T-helper 2 cell treated with Interferon-gamma antibody and Interleukin-4, amounts not matched to agents 5 μg/mL and 100 μg/mL, for 36 hours (primary cell): ENCODE measurements around the gene CALHM2.

Source experiments
- DNase-seq: peaks from one replicate; pipeline ENCODE4 v3.0.0; 2021; ENCODE audit warnings: low spot score
- H3K27ac Mint-ChIP-seq: one replicate; pipeline ENCODE4 v1.8.0; 2021; ENCODE audit warnings: mild to moderate bottlenecking, mixed read lengths
- H3K27me3 Mint-ChIP-seq: one replicate; pipeline ENCODE4 v1.8.0; 2021; ENCODE audit warnings: low read depth, mixed read lengths
- H3K36me3 Mint-ChIP-seq: one replicate; pipeline ENCODE4 v1.8.0; 2021; ENCODE audit warnings: low read depth, mixed read lengths
- H3K4me1 Mint-ChIP-seq: one replicate; pipeline ENCODE4 v1.8.0; 2021; ENCODE audit warnings: low read depth, mixed read lengths
- H3K4me3 Mint-ChIP-seq: one replicate; pipeline ENCODE4 v1.8.0; 2022; ENCODE audit warnings: mild to moderate bottlenecking, moderate library complexity, mixed read lengths
- H3K9me3 Mint-ChIP-seq: one replicate; pipeline ENCODE4 v1.8.0; 2021; ENCODE audit warnings: mixed read lengths

Gene CALHM2

DNA sequence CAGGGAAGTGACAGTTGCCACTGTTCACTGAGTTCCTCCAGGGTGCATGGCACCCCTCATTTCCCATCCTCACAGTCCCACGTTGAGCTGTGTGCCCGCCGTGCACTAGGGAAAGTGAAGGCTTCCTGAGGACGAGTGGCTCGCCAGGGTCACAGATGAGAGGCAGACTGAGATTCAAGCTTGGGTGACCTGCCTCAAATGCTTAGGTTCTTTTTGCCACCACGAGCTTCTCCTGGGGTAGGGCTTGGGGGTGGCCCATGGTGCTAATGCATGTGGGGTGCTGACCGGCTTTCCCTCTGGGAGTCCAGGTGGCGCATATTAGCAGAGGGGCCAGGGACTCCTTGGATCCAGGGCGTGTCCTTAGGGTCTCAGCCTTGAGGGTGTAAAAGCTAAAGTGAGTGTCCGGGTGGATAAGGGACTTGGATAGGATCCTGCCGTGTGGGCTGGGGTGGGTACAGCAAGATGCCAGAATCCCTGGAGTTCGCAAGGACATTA is 1.9 kb downstream of the CALHM2 start:
- Mint-ChIP-seq H3K4me1 (peaks cover 54% of the 10 kb centered on the region), H3K36me3 (peaks cover 55% of the 10 kb centered on the region), H3K27ac (peak overlapping the region; percentile 67), H3K4me3 (peak overlapping the region; percentile 94), H3K9me3 (no peaks in the 10 kb centered on the region), H3K27me3 (no peaks in the 10 kb centered on the region)
- DNase-seq = no peak

DNA sequence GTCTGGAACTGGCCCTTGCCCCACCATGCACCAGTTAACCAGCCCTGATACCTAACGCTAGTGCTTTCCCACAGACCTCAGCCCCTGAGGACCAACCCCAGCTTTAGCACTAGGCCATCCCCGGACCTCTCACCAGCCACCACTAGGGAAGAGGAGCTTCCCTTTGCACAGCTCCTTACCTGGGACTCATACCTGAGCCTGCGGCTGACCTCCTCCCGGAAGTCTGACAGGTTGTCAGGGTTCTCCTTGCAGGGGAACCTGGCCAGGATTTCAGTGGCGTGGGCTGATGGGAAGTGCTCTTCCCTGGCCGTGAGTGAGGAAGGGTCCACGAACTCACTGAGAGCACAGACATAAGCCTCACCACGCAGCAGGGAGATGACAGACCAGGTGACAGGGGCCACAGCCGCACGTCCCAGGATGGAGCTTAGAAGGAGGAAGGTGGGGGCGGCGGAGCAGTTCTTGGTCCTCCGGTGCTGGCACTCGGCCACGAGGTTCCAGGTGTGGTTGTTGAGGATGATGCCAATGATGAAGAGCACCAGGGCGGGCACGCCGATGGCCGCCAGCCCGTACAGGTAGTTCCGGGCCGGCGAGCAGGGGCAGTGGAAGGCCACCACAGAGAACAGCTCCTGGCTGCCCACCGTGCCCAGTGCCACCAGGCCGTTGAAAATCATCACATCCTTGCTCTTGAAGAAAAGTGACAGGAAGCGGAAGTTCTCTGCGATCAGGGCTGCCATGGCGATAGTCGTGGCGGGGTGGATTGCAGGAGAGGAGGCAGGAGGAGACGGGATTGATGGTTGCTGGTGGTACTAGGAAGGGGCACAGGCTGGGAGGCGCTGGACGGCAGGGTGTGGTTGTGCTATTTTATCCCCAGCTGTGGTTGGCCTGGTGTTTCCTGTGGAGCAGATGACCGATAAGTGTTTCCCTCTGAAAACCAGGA is 2.7 kb downstream of the CALHM2 start:
- Mint-ChIP-seq H3K4me1 (peaks cover 54% of the 10 kb centered on the region), H3K36me3 (peaks cover 60% of the 10 kb centered on the region), H3K4me3 (peak overlapping the region; percentile 94)

DNA sequence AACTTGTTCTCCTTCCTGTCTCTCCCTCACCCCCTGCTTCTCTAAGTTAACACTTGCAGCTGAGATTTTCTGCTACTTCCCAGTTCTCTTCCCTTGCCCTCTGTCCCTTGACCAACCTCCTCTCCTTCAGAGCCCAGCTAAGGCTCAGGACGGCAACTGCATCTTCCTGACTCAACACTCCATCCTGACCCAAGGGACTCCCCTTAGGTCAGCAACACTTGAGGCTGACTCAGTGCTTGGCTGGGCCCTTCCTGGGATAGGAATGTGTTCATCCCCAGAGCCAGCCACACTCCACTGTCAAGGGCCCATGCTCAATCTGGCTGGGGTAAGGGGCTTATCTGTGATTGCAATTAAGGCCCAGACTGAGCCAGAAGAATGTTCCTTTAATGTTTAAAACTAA is 3.4 kb downstream of the CALHM2 start:
- H3K36me3 Mint-ChIP-seq = peaks cover 68% of the 10 kb centered on the region
- H3K27me3 Mint-ChIP-seq = no peaks in the 10 kb centered on the region
- no peaks in the 10 kb centered on the region for H3K9me3 Mint-ChIP-seq
- peak overlapping the region; percentile 3 for H3K27ac Mint-ChIP-seq
- DNase-seq = no peak
- peaks cover 52% of the 10 kb centered on the region for H3K4me1 Mint-ChIP-seq
- peak overlapping the region; percentile 94 for H3K4me3 Mint-ChIP-seq

More for the DNA sequence above, 2.7 kb downstream of the CALHM2 start:
- H3K27me3 Mint-ChIP-seq = no peaks in the 10 kb centered on the region
- no peaks in the 10 kb centered on the region for H3K9me3 Mint-ChIP-seq
- no peak for DNase-seq
- peak overlapping the region; percentile 58 for H3K27ac Mint-ChIP-seq

DNA sequence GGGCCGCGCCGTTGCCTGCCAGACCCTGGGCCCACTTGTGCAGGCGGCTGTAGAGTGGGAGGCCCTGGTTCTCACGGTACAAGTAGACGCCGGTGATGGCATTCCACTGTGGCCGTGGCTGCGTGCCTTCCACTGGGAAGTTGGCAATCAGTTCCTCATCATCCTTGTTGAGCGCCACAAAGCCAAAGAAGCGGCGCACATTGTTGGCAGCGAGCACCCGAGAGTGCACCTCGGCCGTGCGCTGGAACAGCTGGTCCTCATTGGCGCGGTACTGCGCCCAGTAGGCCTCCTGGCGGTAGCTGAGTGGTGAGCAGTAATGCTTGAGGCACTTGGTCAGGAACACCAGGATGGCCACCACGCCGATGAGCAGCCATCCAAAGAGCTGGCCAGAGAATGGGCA is 5.0 kb downstream of the CALHM2 start:
- Mint-ChIP-seq H3K36me3 (peaks cover 77% of the 10 kb centered on the region), H3K27me3 (no peaks in the 10 kb centered on the region), H3K27ac (no peak overlapping the region), H3K4me3 (no peak overlapping the region), H3K9me3 (no peaks in the 10 kb centered on the region), H3K4me1 (peaks cover 42% of the 10 kb centered on the region)
- DNase-seq = no peak

DNA sequence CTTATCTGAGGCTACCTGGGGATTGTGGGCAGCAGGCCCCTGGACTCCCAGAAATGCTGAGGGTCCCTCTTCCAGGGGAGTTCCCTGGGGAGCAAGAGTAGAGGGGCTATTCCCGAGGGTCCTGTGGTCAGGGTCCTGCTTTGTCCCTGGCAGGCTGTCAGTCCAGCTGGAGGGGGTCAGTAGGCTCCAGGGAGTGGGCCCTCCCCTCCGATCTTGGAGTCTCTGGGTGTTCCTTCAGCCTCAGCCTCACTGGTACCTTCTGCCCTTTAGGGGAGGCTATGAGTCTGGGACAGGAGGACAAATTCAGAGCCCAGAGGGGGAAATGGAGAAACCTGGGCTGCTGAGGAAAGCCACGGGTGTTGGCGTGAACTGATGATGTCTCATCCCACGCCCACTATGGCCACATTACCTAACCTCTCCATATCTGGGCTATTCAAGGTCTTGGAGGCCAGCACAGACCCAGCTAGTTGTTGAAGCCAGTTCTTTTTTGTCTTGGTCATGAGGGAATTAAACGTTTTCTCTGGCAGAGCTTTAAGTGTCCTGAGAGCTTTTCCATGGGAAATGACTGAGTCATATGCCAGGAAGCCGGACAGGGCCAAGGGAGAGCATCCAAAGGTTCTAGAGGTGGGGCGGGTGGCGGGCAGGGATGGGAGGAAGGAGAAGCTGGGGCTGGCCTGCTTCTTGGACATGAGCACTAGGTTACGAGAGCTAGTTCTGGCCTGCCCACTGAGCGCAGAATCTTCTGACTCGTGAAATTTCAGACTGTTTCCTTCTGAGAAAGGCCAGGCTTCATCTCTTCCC is 6.2 kb downstream of the CALHM2 start:
- H3K9me3 Mint-ChIP-seq = no peaks in the 10 kb centered on the region
- H3K4me1 Mint-ChIP-seq = peaks cover 40% of the 10 kb centered on the region
- H3K36me3 Mint-ChIP-seq = peaks cover 76% of the 10 kb centered on the region
- no peak for DNase-seq
- H3K27ac Mint-ChIP-seq = peak overlapping the region; percentile 36
- no peak overlapping the region for H3K4me3 Mint-ChIP-seq
- no peaks in the 10 kb centered on the region for H3K27me3 Mint-ChIP-seq

DNA sequence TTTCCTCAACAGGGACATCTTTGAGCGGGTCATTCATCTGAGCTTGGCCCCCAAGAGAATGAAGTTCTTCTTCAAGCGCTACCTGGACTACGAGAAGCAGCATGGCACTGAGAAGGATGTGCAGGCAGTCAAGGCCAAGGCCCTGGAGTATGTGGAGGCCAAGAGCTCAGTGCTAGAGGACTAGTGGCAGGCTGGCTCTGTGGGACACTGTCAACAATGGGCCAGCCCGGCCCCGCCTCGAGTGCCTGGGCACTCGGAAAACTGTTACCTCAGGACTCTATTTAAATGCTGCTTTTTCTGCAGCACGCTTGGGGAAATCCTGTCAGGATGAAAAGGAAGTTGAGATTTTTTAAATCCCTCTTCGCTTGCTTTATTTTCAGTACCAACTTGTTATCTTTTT is 6.8 kb downstream of the CALHM2 start:
- H3K27me3 Mint-ChIP-seq = no peaks in the 10 kb centered on the region
- H3K27ac Mint-ChIP-seq = no peak overlapping the region
- DNase-seq = no peak
- peaks cover 34% of the 10 kb centered on the region for H3K4me1 Mint-ChIP-seq
- peaks cover 75% of the 10 kb centered on the region for H3K36me3 Mint-ChIP-seq
- H3K9me3 Mint-ChIP-seq = no peaks in the 10 kb centered on the region
- no peak overlapping the region for H3K4me3 Mint-ChIP-seq

DNA sequence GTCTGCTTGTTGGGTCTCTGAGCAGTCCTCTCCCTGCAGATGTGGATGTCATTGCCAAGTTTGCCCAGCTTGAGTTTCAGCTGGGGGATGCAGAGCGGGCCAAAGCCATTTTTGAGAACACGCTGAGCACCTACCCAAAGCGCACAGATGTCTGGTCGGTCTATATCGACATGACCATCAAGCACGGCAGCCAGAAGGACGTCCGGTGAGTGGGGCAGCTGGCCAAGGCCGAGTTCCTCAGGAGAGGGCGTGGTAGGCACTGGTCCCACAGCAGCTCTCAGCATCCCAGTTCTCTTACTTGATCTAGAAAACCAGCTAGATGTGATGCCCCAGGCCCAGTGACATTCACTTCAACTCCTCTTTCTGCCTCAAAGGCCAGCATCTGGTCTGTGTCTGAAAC is 7.7 kb downstream of the CALHM2 start:
- H3K4me1 Mint-ChIP-seq = peaks cover 27% of the 10 kb centered on the region
- no peaks in the 10 kb centered on the region for H3K27me3 Mint-ChIP-seq
- no peak overlapping the region for H3K4me3 Mint-ChIP-seq
- H3K27ac Mint-ChIP-seq = no peak overlapping the region
- DNase-seq = no peak
- peaks cover 73% of the 10 kb centered on the region for H3K36me3 Mint-ChIP-seq
- H3K9me3 Mint-ChIP-seq = no peaks in the 10 kb centered on the region

DNA sequence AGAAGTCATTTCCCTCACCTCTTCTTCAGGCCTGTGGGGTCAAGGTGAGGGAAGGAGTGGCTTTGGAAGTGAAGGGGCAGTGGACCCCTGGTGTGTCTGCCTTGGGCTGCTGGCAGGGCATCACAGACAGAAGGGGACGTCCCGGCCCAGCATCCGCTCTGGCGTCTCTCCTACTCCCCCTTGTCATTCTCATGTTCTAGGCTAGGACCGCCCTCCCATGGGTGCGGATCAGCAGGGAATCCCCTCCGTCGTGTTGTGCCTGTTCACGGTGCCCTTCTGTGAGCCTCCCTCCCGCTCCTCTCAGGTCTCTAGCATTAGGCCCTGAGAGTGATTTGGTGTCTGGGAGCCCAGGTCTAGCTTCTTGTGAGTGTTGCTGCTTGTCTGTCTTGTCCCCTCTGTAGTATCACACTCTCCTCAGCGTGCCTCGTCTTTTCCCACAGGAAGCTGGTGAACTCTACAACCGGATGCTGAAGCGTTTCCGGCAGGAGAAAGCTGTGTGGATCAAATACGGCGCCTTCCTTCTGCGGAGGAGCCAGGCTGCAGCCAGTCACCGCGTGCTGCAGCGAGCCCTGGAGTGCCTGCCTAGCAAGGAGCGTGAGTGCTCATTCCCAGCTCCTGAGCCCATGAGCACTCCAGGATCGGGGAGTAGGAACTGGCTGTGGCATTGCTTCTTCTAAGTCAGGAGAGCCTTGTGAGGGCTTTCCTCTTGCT is 8.5 kb downstream of the CALHM2 start:
- Mint-ChIP-seq H3K27me3 (no peaks in the 10 kb centered on the region), H3K9me3 (no peaks in the 10 kb centered on the region), H3K4me3 (no peak overlapping the region), H3K36me3 (peaks cover 67% of the 10 kb centered on the region), H3K27ac (no peak overlapping the region), H3K4me1 (peaks cover 19% of the 10 kb centered on the region)
- DNase-seq = no peak

DNA sequence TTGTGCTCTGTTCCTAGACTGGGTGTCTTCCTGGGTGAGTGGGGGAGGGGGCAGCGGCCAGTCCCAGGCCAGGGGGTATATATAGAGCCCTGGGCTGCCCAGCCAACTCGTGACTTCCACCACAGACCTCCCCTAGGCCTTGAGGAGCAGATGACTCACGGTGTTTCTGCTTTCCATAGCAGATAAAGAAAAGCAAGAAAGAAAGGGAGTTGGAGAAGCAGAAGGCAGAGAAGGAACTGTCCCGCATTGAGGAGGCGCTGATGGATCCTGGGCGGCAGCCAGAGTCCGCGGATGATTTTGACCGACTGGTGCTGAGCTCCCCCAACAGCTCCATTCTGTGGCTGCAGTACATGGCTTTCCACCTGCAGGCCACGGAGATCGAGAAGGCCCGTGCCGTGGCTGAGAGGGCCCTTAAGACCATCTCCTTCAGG is 10.1 kb downstream of the CALHM2 start:
- H3K4me3 Mint-ChIP-seq = no peak overlapping the region
- H3K9me3 Mint-ChIP-seq = no peaks in the 10 kb centered on the region
- H3K27ac Mint-ChIP-seq = no peak overlapping the region
- H3K4me1 Mint-ChIP-seq = peaks cover 11% of the 10 kb centered on the region
- DNase-seq = no peak
- peaks cover 67% of the 10 kb centered on the region for H3K36me3 Mint-ChIP-seq
- no peaks in the 10 kb centered on the region for H3K27me3 Mint-ChIP-seq

DNA sequence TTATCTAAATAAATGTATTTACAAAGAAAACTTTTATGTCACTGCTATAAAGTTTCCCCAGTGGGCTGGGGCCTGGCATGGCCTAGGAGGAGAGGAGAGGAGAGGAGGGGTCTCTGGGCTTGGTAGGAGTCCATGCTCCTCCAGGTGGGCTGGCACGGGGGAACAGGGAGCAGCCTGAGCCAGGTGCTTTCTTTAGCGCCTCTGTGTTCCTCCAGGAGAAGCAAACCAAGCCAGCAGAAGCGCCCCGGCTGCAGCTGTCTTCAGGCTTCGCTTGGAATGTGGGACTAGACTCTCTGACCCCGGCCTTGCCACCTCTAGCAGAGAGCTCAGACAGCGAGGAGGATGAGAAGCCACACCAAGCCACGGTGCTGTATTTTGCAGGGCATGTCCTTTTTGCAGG is 10.6 kb downstream of the CALHM2 start:
- no peak overlapping the region for H3K4me3 Mint-ChIP-seq
- peaks cover 68% of the 10 kb centered on the region for H3K36me3 Mint-ChIP-seq
- H3K27ac Mint-ChIP-seq = no peak overlapping the region

DNA sequence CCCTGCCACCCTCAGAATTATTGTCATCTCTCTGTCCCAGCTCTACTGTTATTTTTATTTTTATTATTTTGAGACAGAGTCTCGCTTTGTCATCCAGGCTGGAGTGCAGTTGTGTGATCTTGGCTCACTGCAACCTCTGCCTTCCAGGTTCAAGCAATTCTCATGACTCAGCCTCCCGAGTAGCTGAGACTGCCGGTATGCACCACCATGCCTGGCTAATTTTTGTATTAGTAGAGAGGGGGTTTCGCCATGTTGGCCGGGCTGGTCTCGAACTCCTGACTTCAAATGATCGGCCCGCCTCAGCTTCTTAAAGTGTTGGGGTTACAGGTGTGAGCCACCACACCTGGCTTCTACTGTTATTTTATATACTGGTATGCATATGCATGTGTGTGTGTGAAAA is 11.0 kb downstream of the CALHM2 start:
- DNase-seq = no peak
- no peaks in the 10 kb centered on the region for H3K9me3 Mint-ChIP-seq
- peaks cover 10% of the 10 kb centered on the region for H3K4me1 Mint-ChIP-seq
- no peak overlapping the region for H3K27ac Mint-ChIP-seq
- no peak overlapping the region for H3K4me3 Mint-ChIP-seq
- H3K27me3 Mint-ChIP-seq = no peaks in the 10 kb centered on the region
- H3K36me3 Mint-ChIP-seq = peaks cover 67% of the 10 kb centered on the region

More for the DNA sequence above, 10.6 kb downstream of the CALHM2 start:
- Mint-ChIP-seq H3K4me1 (peaks cover 11% of the 10 kb centered on the region), H3K27me3 (no peaks in the 10 kb centered on the region), H3K9me3 (no peaks in the 10 kb centered on the region)
- DNase-seq = no peak

DNA sequence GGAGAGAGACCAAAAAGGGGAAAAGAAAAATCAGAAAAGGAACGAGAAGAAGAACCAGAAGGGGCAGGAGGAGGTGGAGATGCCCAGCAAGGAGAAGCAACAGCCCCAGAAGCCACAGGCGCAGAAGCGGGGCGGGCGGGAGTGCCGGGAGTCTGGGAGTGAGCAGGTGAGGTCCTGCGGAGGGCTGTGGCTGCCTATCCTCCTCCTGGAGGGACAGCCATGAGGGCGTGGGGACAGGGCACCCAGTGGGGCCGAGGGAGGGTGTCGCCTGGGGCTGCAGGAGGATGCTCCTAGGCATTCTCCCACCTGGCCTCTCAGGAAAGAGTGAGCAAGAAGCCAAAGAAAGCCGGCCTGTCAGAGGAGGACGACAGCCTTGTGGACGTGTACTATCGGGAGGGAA is 11.8 kb downstream of the CALHM2 start:
- no peak for DNase-seq
- Mint-ChIP-seq H3K27me3 (no peaks in the 10 kb centered on the region), H3K36me3 (peaks cover 66% of the 10 kb centered on the region), H3K4me1 (peaks cover 7% of the 10 kb centered on the region), H3K27ac (peak overlapping the region; percentile 42), H3K4me3 (no peak overlapping the region), H3K9me3 (no peaks in the 10 kb centered on the region)

DNA sequence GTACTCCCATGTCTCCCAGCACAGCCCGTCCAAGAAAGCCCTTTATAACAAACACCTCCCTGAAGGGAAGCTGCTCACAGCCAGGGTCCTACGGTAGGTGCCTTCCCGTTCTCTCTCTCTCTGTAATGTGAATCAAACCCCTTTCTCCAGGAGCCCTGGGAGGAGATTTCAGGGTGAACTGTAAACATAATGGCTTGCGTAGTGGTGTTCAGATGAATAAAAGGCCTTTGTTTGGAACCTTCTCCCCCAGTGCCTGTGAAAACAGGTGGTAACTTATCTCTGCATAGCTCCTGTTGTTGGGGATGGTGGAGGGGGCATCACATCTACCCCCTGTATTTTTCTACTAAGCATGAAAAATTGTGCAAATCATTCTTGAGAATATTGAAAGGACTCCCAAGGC is 12.4 kb downstream of the CALHM2 start:
- DNase-seq = no peak
- Mint-ChIP-seq H3K36me3 (peaks cover 63% of the 10 kb centered on the region), H3K9me3 (no peaks in the 10 kb centered on the region), H3K27me3 (no peaks in the 10 kb centered on the region), H3K4me1 (peaks cover 7% of the 10 kb centered on the region), H3K4me3 (no peak overlapping the region), H3K27ac (no peak overlapping the region)
